K562 treated with DMSO at 1 percent for 24 hours (cell line): ENCODE measurements around the gene CT45A3. TPM values are rescaled to one million over a fixed set of nuclear protein-coding genes. Genes with fewer than 3 reads are reported as not detected.

Experiments used
- total RNA-seq: library from RNA; unstranded; fragments of 300-600 nt; gene quantifications from 2 replicates; pipeline ENCODE4 v1.2.3, GENCODE V29; 2022; ENCODE audit warnings: low read depth; ENCODE audit not compliant: insufficient read depth

CT45A3 gene
- total RNA-seq: not detected in 2 replicates

GRCh38 chrX:135768091-135768490, at the start of gene CT45A3:
Gene CT45A3 (minus strand): TSS chrX:135768191. CDS start chrX:135764444, 3,747 bp downstream.

GRCh38 chrX:135802687-135803086, 34.7 kb upstream of the CT45A3 start, which contains the start of gene CT45A6:
Gene CT45A6 (minus strand): TSS chrX:135802787. CDS start chrX:135798993, 3,794 bp downstream.

GRCh38 chrX:135785403-135785802, 17.4 kb upstream of the CT45A3 start, which contains the start of gene CT45A5:
Gene CT45A5 (minus strand): TSS chrX:135785503. CDS start chrX:135781729, 3,774 bp downstream.

GRCh38 chrX:135713183-135713689, 54.8 kb downstream of the CT45A3 start, which contains the start of gene CT45A1:
Gene CT45A1 (plus strand): TSS chrX:135713639. CDS start chrX:135718941, 5,302 bp downstream.

Other genes with a start within 250 kb of the CT45A3 start
- gene INTS6L, start 247.5 kb downstream of the CT45A3 start, total RNA-seq: 11.6 and 12.4 TPM in 2 replicates
- 0.53 TPM in 1 of 2 replicates, not detected in the other for gene CT45A1, start 54.6 kb downstream of the CT45A3 start, total RNA-seq
- 0.64 TPM in 1 of 2 replicates, not detected in the other for gene CT45A5, start 17.3 kb upstream of the CT45A3 start, total RNA-seq
- not detected in 2 replicates for gene CT45A6, start 34.6 kb upstream of the CT45A3 start, total RNA-seq
- 1.8 and 3.0 TPM in 2 replicates for gene CT45A2, start 51.8 kb upstream of the CT45A3 start, total RNA-seq
- gene CT45A7, start 69.1 kb upstream of the CT45A3 start, total RNA-seq: not detected in 2 replicates
- not detected in 2 replicates for gene CT45A8, start 86.3 kb upstream of the CT45A3 start, total RNA-seq
- gene CT45A9, start 103.6 kb upstream of the CT45A3 start, total RNA-seq: not detected in 2 replicates
- gene CT45A10, start 125.3 kb upstream of the CT45A3 start, total RNA-seq: 14.1 and 14.8 TPM in 2 replicates
- gene SAGE1, start 125.5 kb upstream of the CT45A3 start, total RNA-seq: 15.5 and 19.4 TPM in 2 replicates
- gene MMGT1, start 205.8 kb upstream of the CT45A3 start, total RNA-seq: 10.8 and 11.7 TPM in 2 replicates
- gene SLC9A6, start 217.2 kb upstream of the CT45A3 start, total RNA-seq: 5.8 and 8.2 TPM in 2 replicates